HepG2 (cell line): ENCODE data around the gene MICOS13. TPM values are rescaled to one million over a fixed set of nuclear protein-coding genes. Genes with fewer than 3 reads are reported as not detected.

ENCODE experiments used
- CAMTA2 ChIP-seq: sonication (generic); formaldehyde crosslinking; IDR thresholded peaks from 2 replicates; pipeline ENCODE4 v1.4.0; 2020; ENCODE audit warnings: mild to moderate bottlenecking, missing genetic modification reagents, borderline replicate concordance
- E2F2 ChIP-seq: sonication (generic); formaldehyde crosslinking; IDR thresholded peaks from 2 replicates; pipeline ENCODE4 v1.4.0; 2020; ENCODE audit warnings: missing genetic modification reagents, borderline replicate concordance
- KDM3A ChIP-seq: IDR thresholded peaks from 2 replicates; pipeline ENCODE4 v1.6.1; 2018; ENCODE audit warnings: low read depth, missing compliant biosample characterization
- MAFF ChIP-seq: IDR thresholded peaks from 2 replicates; pipeline ENCODE4 v1.6.1; 2011; ENCODE audit warnings: low read depth, low read length, improper control_type of control experiment
- NFYB ChIP-seq: sonication (generic); formaldehyde crosslinking; IDR thresholded peaks from 2 replicates; pipeline ENCODE4 v1.4.0; 2020; ENCODE audit warnings: missing genetic modification reagents
- NR0B2 ChIP-seq: sonication (generic); formaldehyde crosslinking; IDR thresholded peaks from 2 replicates; pipeline ENCODE4 v1.4.0; 2020; ENCODE audit warnings: mild to moderate bottlenecking, missing genetic modification reagents
- RFXANK ChIP-seq: IDR thresholded peaks from 2 replicates; pipeline ENCODE4 v1.6.1; 2016
- TMF1 ChIP-seq: sonication (generic); formaldehyde crosslinking; IDR thresholded peaks from 2 replicates; pipeline ENCODE4 v1.8.1; 2022; ENCODE audit warnings: low read depth, missing genetic modification reagents
- ZFP36 ChIP-seq: fragments of 150-350 bp; IDR thresholded peaks from 2 replicates; pipeline ENCODE4 v1.6.1; 2018; ENCODE audit warnings: borderline replicate concordance, low read length, low read depth; ENCODE audit not compliant: partially characterized antibody
- ZHX1 ChIP-seq: sonication (generic); formaldehyde crosslinking; IDR thresholded peaks from 2 replicates; pipeline ENCODE4 v1.8.1; 2022; ENCODE audit warnings: low read depth, mild to moderate bottlenecking, missing genetic modification reagents
- ZMYM4 ChIP-seq: sonication (generic); formaldehyde crosslinking; IDR thresholded peaks from 2 replicates; pipeline ENCODE4 v1.8.1; 2023; ENCODE audit warnings: mild to moderate bottlenecking, missing genetic modification reagents
- ZNF232 ChIP-seq: sonication (generic); formaldehyde crosslinking; IDR thresholded peaks from 2 replicates; pipeline ENCODE4 v1.4.0; 2020; ENCODE audit warnings: missing genetic modification reagents, borderline replicate concordance
- ZNF547 ChIP-seq: sonication (generic); formaldehyde crosslinking; IDR thresholded peaks from 2 replicates; pipeline ENCODE4 v1.5.1; 2020; ENCODE audit warnings: mild to moderate bottlenecking, missing genetic modification reagents
- ZNF83 ChIP-seq: sonication (generic); formaldehyde crosslinking; IDR thresholded peaks from 2 replicates; pipeline ENCODE4 v1.4.0; 2020; ENCODE audit warnings: missing genetic modification reagents, mild to moderate bottlenecking, borderline replicate concordance
- ZNF879 ChIP-seq: sonication (generic); formaldehyde crosslinking; IDR thresholded peaks from 2 replicates; pipeline ENCODE4 v1.8.1; 2023; ENCODE audit warnings: missing genetic modification reagents
- polyA plus RNA-seq, 8 experiments: library from polyadenylated mRNA; depleted of rRNA in 3 of 8; stranded (reverse) in 7 of 8; unstranded in 1 of 8; fragments of >200 nt; fragmentation: Illumina TruSeq in 4 of 8; extraction: Trizol in 4 of 8; gene quantifications; 2 replicates each; pipeline versions ENCODE4 v1.2.1 to v1.2.3, GENCODE V29; 2011 to 2016; ENCODE audit warnings: low read depth in 4 of 8, missing spikeins in 1 of 8, mixed read lengths in 1 of 8; ENCODE audit not compliant: insufficient read depth in 1 of 8
- total RNA-seq, 5 experiments: library from RNA; depleted of rRNA; stranded (reverse); fragments of >200 nt; fragmentation: Illumina TruSeq; extraction: Trizol; gene quantifications; 2 replicates each; pipeline ENCODE4 v1.2.3, GENCODE V29; 2016; ENCODE audit warnings: low read depth in 1 of 5
- TF ChIP-seq, protein P1 (sequence below): IDR thresholded peaks from 2 replicates; pipeline ENCODE4 v1.6.1; 2016
- TF ChIP-seq, protein P2 (sequence below): sonication (generic); formaldehyde crosslinking; IDR thresholded peaks from 2 replicates; pipeline ENCODE4 v1.4.0; 2020; ENCODE audit warnings: low read depth, mild to moderate bottlenecking, missing genetic modification reagents
- TF ChIP-seq, protein P3 (sequence below): sonication (generic); formaldehyde crosslinking; IDR thresholded peaks from 2 replicates; pipeline ENCODE4 v1.5.0; 2020; ENCODE audit warnings: missing genetic modification reagents, mild to moderate bottlenecking, borderline replicate concordance

Gene MICOS13
- total and polyA plus RNA-seq, 2 of the 13 experiments (the other 11 are each of a cell fraction or from before 2014, with no cell fraction given): 28.8 to 35.4 TPM

- TF ChIP-seq NR0B2 (CRISPR knock-in tag) (no peak; the same call in 1 of the 2 replicates), ZHX1 (no peak), KDM3A (CRISPR knock-in tag) (peak; percentile 84; the same call in 1 of the 2 replicates), MAFF (no peak), NFYB (CRISPR knock-in tag) (peak; percentile 10; the same call in 1 of the 2 replicates), ZNF83 (CRISPR knock-in tag) (no peak; the same call in 1 of the 2 replicates), ZFP36 (no peak), ZNF547 (CRISPR knock-in tag) (peak; percentile 91), ZMYM4 (CRISPR knock-in tag) (peak; percentile 89), ZNF232 (CRISPR knock-in tag) (peak; percentile 82), ZNF879 (CRISPR knock-in tag) (peak; percentile 34; the same call in 1 of the 2 replicates), E2F2 (CRISPR knock-in tag) (peak; percentile 68; the same call in 1 of the 2 replicates), CAMTA2 (CRISPR knock-in tag) (no peak; the same call in 1 of the 2 replicates), TMF1 (CRISPR knock-in tag) (no peak; the same call in 1 of the 2 replicates), RFXANK (CRISPR knock-in tag) (peak; percentile 78; the same call in 1 of the 2 replicates)
- TF ChIP-seq, protein P1, sequence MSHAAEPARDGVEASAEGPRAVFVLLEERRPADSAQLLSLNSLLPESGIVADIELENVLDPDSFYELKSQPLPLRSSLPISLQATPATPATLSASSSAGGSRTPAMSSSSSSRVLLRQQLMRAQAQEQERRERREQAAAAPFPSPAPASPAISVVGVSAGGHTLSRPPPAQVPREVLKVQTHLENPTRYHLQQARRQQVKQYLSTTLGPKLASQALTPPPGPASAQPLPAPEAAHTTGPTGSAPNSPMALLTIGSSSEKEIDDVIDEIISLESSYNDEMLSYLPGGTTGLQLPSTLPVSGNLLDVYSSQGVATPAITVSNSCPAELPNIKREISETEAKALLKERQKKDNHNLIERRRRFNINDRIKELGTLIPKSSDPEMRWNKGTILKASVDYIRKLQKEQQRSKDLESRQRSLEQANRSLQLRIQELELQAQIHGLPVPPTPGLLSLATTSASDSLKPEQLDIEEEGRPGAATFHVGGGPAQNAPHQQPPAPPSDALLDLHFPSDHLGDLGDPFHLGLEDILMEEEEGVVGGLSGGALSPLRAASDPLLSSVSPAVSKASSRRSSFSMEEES (CRISPR knock-in tag): no peak; the same call in 1 of the 2 replicates
- TF ChIP-seq, protein P2, sequence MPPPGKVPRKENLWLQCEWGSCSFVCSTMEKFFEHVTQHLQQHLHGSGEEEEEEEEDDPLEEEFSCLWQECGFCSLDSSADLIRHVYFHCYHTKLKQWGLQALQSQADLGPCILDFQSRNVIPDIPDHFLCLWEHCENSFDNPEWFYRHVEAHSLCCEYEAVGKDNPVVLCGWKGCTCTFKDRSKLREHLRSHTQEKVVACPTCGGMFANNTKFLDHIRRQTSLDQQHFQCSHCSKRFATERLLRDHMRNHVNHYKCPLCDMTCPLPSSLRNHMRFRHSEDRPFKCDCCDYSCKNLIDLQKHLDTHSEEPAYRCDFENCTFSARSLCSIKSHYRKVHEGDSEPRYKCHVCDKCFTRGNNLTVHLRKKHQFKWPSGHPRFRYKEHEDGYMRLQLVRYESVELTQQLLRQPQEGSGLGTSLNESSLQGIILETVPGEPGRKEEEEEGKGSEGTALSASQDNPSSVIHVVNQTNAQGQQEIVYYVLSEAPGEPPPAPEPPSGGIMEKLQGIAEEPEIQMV (CRISPR knock-in tag): peak; percentile 57; the same call in 1 of the 2 replicates
- TF ChIP-seq, protein P3, sequence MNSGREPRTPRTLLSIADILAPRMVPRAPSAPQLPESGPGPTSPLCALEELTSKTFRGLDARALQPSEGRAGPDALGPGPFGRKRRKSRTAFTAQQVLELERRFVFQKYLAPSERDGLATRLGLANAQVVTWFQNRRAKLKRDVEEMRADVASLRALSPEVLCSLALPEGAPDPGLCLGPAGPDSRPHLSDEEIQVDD (CRISPR knock-in tag): peak; percentile 73; the same call in 1 of the 2 replicates
Observed at GRCh38 chr19:5690125-5690954, 10.0 kb upstream of the MICOS13 start, which contains the start of gene RPL36 (continued).
